GM10248 (cell line): Measurements from ENCODE around the gene CDH7.

Experiments used
- CTCF ChIA-PET: fragments of 300-600 bp; sonication (Branson Sonifier 250); formaldehyde crosslinking; extraction: SDS; loops from one replicate; lab custom pipeline; 2021; ENCODE audit warnings: antibody characterized with exemption; lab: Yijun Ruan, JAX
- POLR2A ChIA-PET: fragments of 350-650 bp; sonication (Branson Sonifier 250); formaldehyde crosslinking; extraction: SDS; loops from one replicate; lab custom pipeline; 2020; ENCODE audit warnings: antibody characterized with exemption; lab: Yijun Ruan, JAX
- DNase-seq: peaks from one replicate; pipeline ENCODE4 v3.0.0; 2012; ENCODE audit errors: extremely low spot score
- TF ChIP-seq, protein P1 (sequence below): IDR thresholded peaks from 2 replicates; pipeline ENCODE4 v1.5.1; 2012; ENCODE audit warnings: mild to moderate bottlenecking, low read depth; ENCODE audit errors: extremely low read depth, missing control alignments, control extremely low read depth

The CDH7 gene

GRCh38 chr18:65750389-65751154 lies at the start of gene CDH7:
TSS of gene CDH7 (plus strand) at chr18:65751012. CDS start at chr18:65762843, 11,831 bp downstream.
- CTCF ChIA-PET, result no interaction called here
- no peak for DNase-seq
- TF ChIP-seq, protein P1, sequence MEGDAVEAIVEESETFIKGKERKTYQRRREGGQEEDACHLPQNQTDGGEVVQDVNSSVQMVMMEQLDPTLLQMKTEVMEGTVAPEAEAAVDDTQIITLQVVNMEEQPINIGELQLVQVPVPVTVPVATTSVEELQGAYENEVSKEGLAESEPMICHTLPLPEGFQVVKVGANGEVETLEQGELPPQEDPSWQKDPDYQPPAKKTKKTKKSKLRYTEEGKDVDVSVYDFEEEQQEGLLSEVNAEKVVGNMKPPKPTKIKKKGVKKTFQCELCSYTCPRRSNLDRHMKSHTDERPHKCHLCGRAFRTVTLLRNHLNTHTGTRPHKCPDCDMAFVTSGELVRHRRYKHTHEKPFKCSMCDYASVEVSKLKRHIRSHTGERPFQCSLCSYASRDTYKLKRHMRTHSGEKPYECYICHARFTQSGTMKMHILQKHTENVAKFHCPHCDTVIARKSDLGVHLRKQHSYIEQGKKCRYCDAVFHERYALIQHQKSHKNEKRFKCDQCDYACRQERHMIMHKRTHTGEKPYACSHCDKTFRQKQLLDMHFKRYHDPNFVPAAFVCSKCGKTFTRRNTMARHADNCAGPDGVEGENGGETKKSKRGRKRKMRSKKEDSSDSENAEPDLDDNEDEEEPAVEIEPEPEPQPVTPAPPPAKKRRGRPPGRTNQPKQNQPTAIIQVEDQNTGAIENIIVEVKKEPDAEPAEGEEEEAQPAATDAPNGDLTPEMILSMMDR, result no peak
- POLR2A ChIA-PET, result no interaction called here

DNA sequence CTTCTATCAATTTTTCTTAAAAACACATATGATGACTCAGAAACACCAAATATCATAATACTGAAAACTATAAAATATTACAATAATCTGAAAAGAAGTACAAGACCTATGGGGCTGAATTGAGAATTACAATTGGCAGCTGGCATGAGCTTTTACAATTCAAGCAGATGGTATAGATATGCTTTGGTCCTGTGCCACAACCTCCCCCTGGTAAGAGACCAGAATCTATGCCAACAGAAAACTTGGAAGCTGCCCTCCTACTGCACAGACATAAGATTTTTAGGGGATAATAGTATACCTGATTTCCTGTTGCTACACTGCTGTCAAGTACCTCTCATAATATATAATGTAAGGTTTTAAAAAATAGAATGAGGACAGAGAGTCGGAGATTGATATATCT lies 46.8 kb upstream of the CDH7 start:
- ChIA-PET CTCF (interaction anchor here (1.1 to 1.5 kb wide), 2 partner anchors 8 to 39 kb away, joined by 3 to 4 read pairs; no protein-coding TSS in a partner anchor), POLR2A (no interaction called here)
- no peak for DNase-seq
- TF ChIP-seq, protein P1, result no peak

- DNase-seq, result no peak
- ChIA-PET POLR2A (no interaction called here), CTCF (no interaction called here)
- TF ChIP-seq, protein P1, result no peak
Observed at GRCh38 chr18:65706646-65707045, 44.2 kb upstream of the CDH7 start.

GRCh38 chr18:65711493-65711892 lies 39.3 kb upstream of the CDH7 start:
- DNase-seq, result no peak
- CTCF ChIA-PET, result interaction anchor here (1.3 to 1.4 kb wide), 2 partner anchors 9 to 75 kb away, joined by 3 to 5 read pairs; no protein-coding TSS in a partner anchor
- POLR2A ChIA-PET, result no interaction called here
- TF ChIP-seq, protein P1, result no peak

DNA sequence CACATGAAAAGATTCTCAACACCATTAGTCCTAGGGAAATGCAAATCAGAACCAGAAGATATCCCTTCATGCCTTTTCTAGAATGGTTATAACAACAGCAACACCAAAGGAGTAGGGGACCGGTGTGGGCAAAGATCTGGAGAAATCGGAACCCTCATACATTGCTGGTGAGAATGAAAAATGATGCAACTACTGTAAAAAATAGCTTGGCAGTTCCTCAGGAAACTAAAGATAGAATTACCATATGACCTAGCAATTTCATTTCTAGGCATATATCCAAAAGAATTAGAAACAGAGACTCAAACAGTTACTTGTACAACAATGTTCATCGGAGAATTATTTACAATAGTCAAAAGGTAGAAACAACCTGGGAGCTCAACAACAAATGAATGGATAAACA lies 29.2 kb upstream of the CDH7 start:
- CTCF ChIA-PET, result no interaction called here
- POLR2A ChIA-PET, result no interaction called here
- no peak for DNase-seq
- TF ChIP-seq, protein P1, result no peak

DNA sequence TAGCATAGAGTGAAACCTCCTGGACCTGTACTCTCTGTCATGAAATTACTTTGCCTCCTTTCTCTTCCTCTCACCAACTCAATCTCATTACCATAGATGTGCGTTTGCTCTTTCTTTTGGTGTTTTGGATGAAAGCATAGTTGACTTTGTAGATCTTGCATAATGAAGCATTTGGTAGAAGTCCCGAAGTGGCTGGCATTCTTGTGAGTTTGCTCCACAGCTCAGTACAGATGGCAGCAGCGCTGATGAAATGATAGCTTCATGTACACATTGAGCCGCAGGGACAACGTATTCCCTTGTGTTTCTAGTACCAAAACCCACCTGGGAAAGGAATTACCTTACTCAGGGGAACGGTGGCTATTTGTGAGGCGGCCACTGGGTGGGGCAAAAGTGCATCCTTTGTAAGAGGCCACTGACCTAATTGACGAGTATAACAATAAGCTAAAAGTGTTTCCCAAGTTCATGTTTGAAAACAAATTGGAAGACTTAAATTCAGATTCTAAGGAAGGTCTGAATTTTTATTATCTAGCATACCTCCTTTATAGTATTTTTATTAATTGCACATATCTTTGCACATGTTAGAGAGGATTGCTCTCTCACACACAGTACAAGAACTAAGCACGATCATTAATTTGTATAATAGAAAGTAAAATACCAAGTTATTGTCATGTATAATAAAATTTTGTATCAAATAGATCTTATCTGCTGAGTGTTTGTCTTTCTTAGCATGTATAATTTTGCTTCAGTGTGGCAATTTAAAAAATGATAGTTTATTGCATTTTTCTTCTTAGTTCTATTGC lies 25.4 kb upstream of the CDH7 start:
- ChIA-PET POLR2A (no interaction called here), CTCF (interaction anchor here (0.7 to 1.2 kb wide), 4 partner anchors 22 to 767 kb away, joined by 3 to 6 read pairs (median 4); no protein-coding TSS in a partner anchor)
- TF ChIP-seq, protein P1, result peak; percentile 25
- no peak for DNase-seq
